ENCODE measurements around the gene SP1. TPM values are rescaled to one million over a fixed set of nuclear protein-coding genes. Genes with fewer than 3 reads are reported as not detected.
A peak's percentile ranks its signal among the peaks of the same experiment; 100 is the strongest.
"Not testable (repeated sequence)": the region's sequence is repeated elsewhere in the genome, so short reads cannot be mapped to it uniquely, and the experiment has no call there.

SP1 gene
- 10 to 100 TPM; 58.2 to 78.4 (median 62.0) TPM for total RNA-seq

GRCh38 chr12:53380104-53380793, at the start of gene SP1:
SP1 (plus strand) TSS chr12:53380176; CDS start chr12:53380292, 116 bp downstream.
- Histone ChIP-seq H3K27me3 (no peaks in the 10 kb centered on the region), H3K4me3 (peak within 1 kb of the TSS; percentile 57 to 89 (median 73)), H3K4me1 (peaks cover 43 to 57% (median 46%) of the 10 kb centered on the region in 3 donors), H3K36me3 (peaks cover 0 to 37% (median 10%) of the 10 kb centered on the region in 3 donors), H3K9me3 (no peaks in the 10 kb centered on the region), H3K27ac (peak within 1 kb of the TSS; percentile 98 to 100 (median 100))
- peak in 2 of 4 donors; percentile 37 to 64 for TF ChIP-seq POLR2A (IDR thresholded peaks at IDR 0.05)
- TF ChIP-seq CTCF (IDR thresholded peaks at IDR 0.05) = peak in 1 of 6 experiments; percentile 5
- 0% methylated on average over 5 to 10 of the region's 71 CpGs for WGBS, 2 donors
- DNase-seq = peak; percentile 59
- intact Hi-C loops (cut with DNase I) = no loop called here

GRCh38 chr12:53330671-53331070, 49.3 kb upstream of the SP1 start:
- peaks cover 0 to 47% (median 0%) of the 10 kb centered on the region in 4 donors for H3K27me3 ChIP-seq
- no peak for DNase-seq
- no peak for TF ChIP-seq CTCF (IDR thresholded peaks at IDR 0.05)
- TF ChIP-seq POLR2A (IDR thresholded peaks at IDR 0.05) = no peak
- H3K4me3 ChIP-seq = no peak overlapping the region
- no peaks in the 10 kb centered on the region for H3K9me3 ChIP-seq
- peaks cover 2 to 14% (median 6%) of the 10 kb centered on the region in 3 donors for H3K4me1 ChIP-seq
- H3K36me3 ChIP-seq = no peaks in the 10 kb centered on the region
- intact Hi-C loops (cut with DNase I) = no loop called here
- 70 to 84% methylated on average over 4 of the region's 5 CpGs for whole genome bisulfite sequencing, 2 donors
- no peak overlapping the region for H3K27ac ChIP-seq

- H3K4me3 ChIP-seq; H3K27ac ChIP-seq; H3K36me3 ChIP-seq; intact Hi-C loops (cut with DNase I); DNase-seq; H3K4me1 ChIP-seq; H3K9me3 ChIP-seq: not testable (repeated sequence)
- peaks cover 0 to 64% (median 0%) of the 10 kb centered on the region in 4 donors for H3K27me3 ChIP-seq
Observed at GRCh38 chr12:53332339-53332738, 47.6 kb upstream of the SP1 start.

GRCh38 chr12:53332744-53333143, 47.2 kb upstream of the SP1 start:
- H3K4me1 ChIP-seq = no peaks in the 10 kb centered on the region
- 45 to 50% methylated on average over 6 to 8 of the region's 15 CpGs for WGBS, 2 donors
- no peak overlapping the region for H3K4me3 ChIP-seq
- TF ChIP-seq CTCF (IDR thresholded peaks at IDR 0.05) (no peak), POLR2A (IDR thresholded peaks at IDR 0.05) (no peak)
- H3K27me3 ChIP-seq = peaks cover 0 to 68% (median 0%) of the 10 kb centered on the region in 4 donors
- intact Hi-C loops (cut with DNase I) = no loop called here
- DNase-seq = no peak
- H3K9me3 ChIP-seq = no peaks in the 10 kb centered on the region
- H3K36me3 ChIP-seq = no peaks in the 10 kb centered on the region
- H3K27ac ChIP-seq = no peak overlapping the region

GRCh38 chr12:53333289-53333688, 46.7 kb upstream of the SP1 start:
- no peak overlapping the region for H3K27ac ChIP-seq
- DNase-seq = no peak
- H3K4me1 ChIP-seq = no peaks in the 10 kb centered on the region
- peaks cover 0 to 74% (median 0%) of the 10 kb centered on the region in 4 donors for H3K27me3 ChIP-seq
- no peaks in the 10 kb centered on the region for H3K36me3 ChIP-seq
- intact Hi-C loops (cut with DNase I) = no loop called here
- no peaks in the 10 kb centered on the region for H3K9me3 ChIP-seq
- WGBS, 2 donors = 76 to 84% methylated on average over 4 of the region's 4 CpGs
- no peak overlapping the region for H3K4me3 ChIP-seq
- TF ChIP-seq POLR2A (IDR thresholded peaks at IDR 0.05) (no peak), CTCF (IDR thresholded peaks at IDR 0.05) (no peak)

Measured in esophagus squamous epithelium (tissue), 5 donors.